ENCODE measurements around the gene DUSP18. TPM values are rescaled to one million over a fixed set of nuclear protein-coding genes. Genes with fewer than 3 reads are reported as not detected.
A peak's percentile ranks its signal among the peaks of the same experiment; 100 is the strongest.
"Not testable (repeated sequence)": the region's sequence is repeated elsewhere in the genome, so short reads cannot be mapped to it uniquely, and the experiment has no call there.

Gene DUSP18
- total and polyA plus RNA-seq, 2 donors from 2014 or later: 3.6 to 14.0 TPM

- DNase-seq (peak; percentile 86 to 94 (median 89)), FAIRE-seq (no peak)
- intact Hi-C loops (cut with DNase I): no loop called here
- Histone ChIP-seq H3K9ac (ENCODE audit: low read length in 3 of 3) (peak overlapping the region in 1 of 3 donors; percentile 56), H3K9me3 (ENCODE audit: control insufficient read depth in 2 of 3, insufficient read depth in 1 of 3, low read length in 3 of 3) (no peaks in the 10 kb centered on the region), H3K4me1 (ENCODE audit: control insufficient read depth in 2 of 3, insufficient read depth in 2 of 3, low read depth in 1 of 3, low read length in 3 of 3) (peaks cover 0 to 23% (median 12%) of the 10 kb centered on the region in 3 donors), H3K27ac (ENCODE audit: low read depth in 2 of 2, low read length in 2 of 2) (peak overlapping the region; percentile 91 to 93), H3K4me3 (ENCODE audit: low read length in 3 of 3) (peak overlapping the region in 2 of 3 donors; percentile 18 to 55), H3K36me3 (ENCODE audit: control insufficient read depth in 2 of 3, insufficient read depth in 3 of 3, low read length in 3 of 3) (no peaks in the 10 kb centered on the region), H3K27me3 (ENCODE audit: control insufficient read depth, insufficient read depth, low read length) (no peaks in the 10 kb centered on the region)
- peak; percentile 97 for TF ChIP-seq CTCF (IDR thresholded peaks at IDR 0.05; ENCODE audit: borderline replicate concordance, extremely low read depth, insufficient read depth)
These were observed 33.0 kb downstream of the DUSP18 start for GRCh38 chr22:30634471-30635233.

DNA sequence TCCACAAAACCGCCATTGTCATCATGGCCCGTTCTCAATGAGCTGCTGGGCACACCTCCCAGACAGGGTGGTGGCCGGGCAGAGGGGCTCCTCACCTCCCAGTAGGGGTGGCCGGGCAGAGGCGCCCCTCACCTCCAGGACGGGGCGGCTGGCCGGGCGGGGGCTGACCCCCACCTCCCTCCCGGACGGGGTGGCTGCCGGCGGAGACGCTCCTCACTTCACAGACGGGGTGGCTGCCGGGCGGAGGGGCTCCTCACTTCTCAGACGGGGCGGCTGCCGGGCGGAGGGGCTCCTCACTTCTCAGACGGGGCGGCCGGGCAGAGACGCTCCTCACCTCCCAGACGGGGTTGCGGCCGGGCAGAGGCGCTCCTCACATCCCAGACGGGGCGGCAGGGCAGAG lies 36.2 kb downstream of the DUSP18 start:
- H3K9me3 ChIP-seq (ENCODE audit: control insufficient read depth in 2 of 3, insufficient read depth in 1 of 3, low read length in 3 of 3); H3K36me3 ChIP-seq (ENCODE audit: control insufficient read depth in 2 of 3, insufficient read depth in 3 of 3, low read length in 3 of 3); H3K27me3 ChIP-seq (ENCODE audit: control insufficient read depth, insufficient read depth, low read length); DNase-seq; FAIRE-seq; H3K27ac ChIP-seq (ENCODE audit: low read depth in 2 of 2, low read length in 2 of 2); H3K9ac ChIP-seq (ENCODE audit: low read length in 3 of 3); intact Hi-C loops (cut with DNase I); H3K4me3 ChIP-seq (ENCODE audit: low read length in 3 of 3): not testable (repeated sequence)
- peaks cover 0 to 12% (median 6%) of the 10 kb centered on the region in 3 donors for H3K4me1 ChIP-seq (ENCODE audit: control insufficient read depth in 2 of 3, insufficient read depth in 2 of 3, low read depth in 1 of 3, low read length in 3 of 3)

DNA sequence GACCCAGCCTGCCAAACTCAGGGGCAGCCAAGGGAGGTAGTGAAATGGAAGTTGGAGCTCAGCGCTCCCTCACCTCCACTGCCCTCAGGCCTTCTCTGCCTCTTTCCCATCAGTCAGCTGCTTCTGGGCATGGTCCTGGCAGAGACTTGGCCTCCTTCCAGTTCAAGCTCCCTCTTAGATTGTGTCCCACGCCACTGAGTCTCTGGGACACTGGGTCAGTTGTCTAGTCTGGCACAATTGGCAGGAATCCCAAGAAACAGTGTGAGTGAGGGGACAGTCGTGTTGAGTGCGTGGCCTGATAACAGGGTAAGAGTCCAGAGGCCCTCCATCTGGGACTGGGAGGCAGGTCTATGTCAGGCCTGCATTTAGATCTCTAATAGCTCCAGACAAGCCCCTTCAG lies 39.2 kb downstream of the DUSP18 start:
- no peaks in the 10 kb centered on the region for H3K36me3 ChIP-seq (ENCODE audit: control insufficient read depth in 2 of 3, insufficient read depth in 3 of 3, low read length in 3 of 3)
- H3K27ac ChIP-seq (ENCODE audit: low read depth in 2 of 2, low read length in 2 of 2): no peak overlapping the region
- DNase-seq (no peak), FAIRE-seq (no peak)
- intact Hi-C loops (cut with DNase I): loop anchor here (10.0 kb wide), 1 partner anchor 126 kb away; no protein-coding TSS in a partner anchor
- H3K9me3 ChIP-seq (ENCODE audit: control insufficient read depth in 2 of 3, insufficient read depth in 1 of 3, low read length in 3 of 3): no peaks in the 10 kb centered on the region
- H3K27me3 ChIP-seq (ENCODE audit: control insufficient read depth, insufficient read depth, low read length): no peaks in the 10 kb centered on the region
- no peak overlapping the region for H3K4me3 ChIP-seq (ENCODE audit: low read length in 3 of 3)
- H3K4me1 ChIP-seq (ENCODE audit: control insufficient read depth in 2 of 3, insufficient read depth in 2 of 3, low read depth in 1 of 3, low read length in 3 of 3): no peaks in the 10 kb centered on the region
- TF ChIP-seq CTCF (IDR thresholded peaks at IDR 0.05; ENCODE audit: borderline replicate concordance, extremely low read depth, insufficient read depth): no peak
- no peak overlapping the region for H3K9ac ChIP-seq (ENCODE audit: low read length in 3 of 3)

GRCh38 chr22:30627471-30627870 lies 40.2 kb downstream of the DUSP18 start:
- intact Hi-C loops (cut with DNase I): loop anchor here (10.0 kb wide), 1 partner anchor 127 kb away; no protein-coding TSS in a partner anchor
- no peak overlapping the region for H3K9ac ChIP-seq (ENCODE audit: low read length in 3 of 3)
- H3K27me3 ChIP-seq (ENCODE audit: control insufficient read depth, insufficient read depth, low read length): no peaks in the 10 kb centered on the region
- no peaks in the 10 kb centered on the region for H3K4me1 ChIP-seq (ENCODE audit: control insufficient read depth in 2 of 3, insufficient read depth in 2 of 3, low read depth in 1 of 3, low read length in 3 of 3)
- no peaks in the 10 kb centered on the region for H3K9me3 ChIP-seq (ENCODE audit: control insufficient read depth in 2 of 3, insufficient read depth in 1 of 3, low read length in 3 of 3)
- peaks cover 0 to 4% (median 0%) of the 10 kb centered on the region in 3 donors for H3K36me3 ChIP-seq (ENCODE audit: control insufficient read depth in 2 of 3, insufficient read depth in 3 of 3, low read length in 3 of 3)
- H3K4me3 ChIP-seq (ENCODE audit: low read length in 3 of 3): no peak overlapping the region
- DNase-seq (no peak), FAIRE-seq (no peak)
- no peak for TF ChIP-seq CTCF (IDR thresholded peaks at IDR 0.05; ENCODE audit: borderline replicate concordance, extremely low read depth, insufficient read depth)
- H3K27ac ChIP-seq (ENCODE audit: low read depth in 2 of 2, low read length in 2 of 2): no peak overlapping the region

All from kidney (tissue), 14 donors.